ENCODE data around the gene LRRC45.

The LRRC45 gene

GRCh38 chr17:82012261-82012639 is 10.9 kb upstream of the LRRC45 start:
- no peak for TF ChIP-seq BACH2 (CRISPR knock-in tag; IDR thresholded peaks at IDR 0.05; ENCODE audit: borderline replicate concordance)
- no peak for TF ChIP-seq ZNF70 (CRISPR knock-in tag; IDR thresholded peaks at IDR 0.05)
- no peak for TF ChIP-seq POU6F1 (CRISPR knock-in tag; IDR thresholded peaks at IDR 0.05; ENCODE audit: borderline replicate concordance, low read depth)
- TF ChIP-seq GLIS3 (CRISPR knock-in tag; IDR thresholded peaks at IDR 0.05), result no peak
- no peak for TF ChIP-seq ESRRG (CRISPR knock-in tag; IDR thresholded peaks at IDR 0.05)
- no peak for TF ChIP-seq ISL1 (CRISPR knock-in tag; IDR thresholded peaks at IDR 0.05)
- no peak for TF ChIP-seq ZC3H10 (CRISPR knock-in tag; IDR thresholded peaks at IDR 0.05)
- no peak for ATAC-seq

DNA sequence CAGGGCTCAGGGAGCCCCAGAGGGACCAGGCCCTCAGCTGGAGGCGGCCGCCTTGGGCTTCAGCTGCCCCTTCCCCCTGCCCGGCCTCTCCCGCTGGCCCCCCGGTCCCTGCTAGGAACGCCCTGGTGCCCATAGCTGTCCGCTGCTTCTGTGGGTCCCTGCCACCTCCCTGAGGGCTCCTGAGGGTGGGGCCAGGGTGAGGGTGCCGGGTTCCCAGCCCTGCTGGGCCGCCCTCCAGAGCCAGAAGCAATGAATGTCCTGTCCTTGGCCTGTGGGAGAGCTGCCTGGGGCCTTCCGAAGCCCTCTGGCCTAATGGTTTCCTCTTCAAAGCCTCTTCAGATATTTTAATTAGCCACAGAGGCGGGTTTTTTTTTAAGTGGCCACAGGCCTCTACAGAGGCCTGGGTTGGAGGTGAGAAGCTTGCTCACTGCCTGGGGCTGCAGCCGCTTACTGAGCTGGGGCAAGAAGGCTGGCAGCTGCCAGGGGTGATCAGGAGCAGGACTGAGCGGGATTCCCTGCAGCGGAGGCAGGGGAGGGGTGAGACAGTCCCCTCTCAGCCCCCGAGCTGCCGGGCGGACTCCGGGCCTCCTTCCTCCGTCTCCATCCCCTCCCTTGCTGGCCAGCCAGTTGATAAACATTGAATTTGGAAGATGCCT is 10.3 kb upstream of the LRRC45 start:
- ATAC-seq, result peak; percentile 2; the same call in 1 of the 3 replicates
- TF ChIP-seq ZNF8 (CRISPR knock-in tag; IDR thresholded peaks at IDR 0.05), result no peak
- no peak for TF ChIP-seq OSR1 (CRISPR knock-in tag; IDR thresholded peaks at IDR 0.05)
- TF ChIP-seq CSDC2 (CRISPR knock-in tag; IDR thresholded peaks at IDR 0.05), result no peak
- TF ChIP-seq TOX (CRISPR knock-in tag; IDR thresholded peaks at IDR 0.05; ENCODE audit: borderline replicate concordance), result no peak
- TF ChIP-seq, protein P1, sequence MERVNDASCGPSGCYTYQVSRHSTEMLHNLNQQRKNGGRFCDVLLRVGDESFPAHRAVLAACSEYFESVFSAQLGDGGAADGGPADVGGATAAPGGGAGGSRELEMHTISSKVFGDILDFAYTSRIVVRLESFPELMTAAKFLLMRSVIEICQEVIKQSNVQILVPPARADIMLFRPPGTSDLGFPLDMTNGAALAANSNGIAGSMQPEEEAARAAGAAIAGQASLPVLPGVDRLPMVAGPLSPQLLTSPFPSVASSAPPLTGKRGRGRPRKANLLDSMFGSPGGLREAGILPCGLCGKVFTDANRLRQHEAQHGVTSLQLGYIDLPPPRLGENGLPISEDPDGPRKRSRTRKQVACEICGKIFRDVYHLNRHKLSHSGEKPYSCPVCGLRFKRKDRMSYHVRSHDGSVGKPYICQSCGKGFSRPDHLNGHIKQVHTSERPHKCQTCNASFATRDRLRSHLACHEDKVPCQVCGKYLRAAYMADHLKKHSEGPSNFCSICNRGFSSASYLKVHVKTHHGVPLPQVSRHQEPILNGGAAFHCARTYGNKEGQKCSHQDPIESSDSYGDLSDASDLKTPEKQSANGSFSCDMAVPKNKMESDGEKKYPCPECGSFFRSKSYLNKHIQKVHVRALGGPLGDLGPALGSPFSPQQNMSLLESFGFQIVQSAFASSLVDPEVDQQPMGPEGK (CRISPR knock-in tag; IDR thresholded peaks at IDR 0.05; ENCODE audit: borderline replicate concordance), result no peak
- TF ChIP-seq POU6F1 (CRISPR knock-in tag; IDR thresholded peaks at IDR 0.05; ENCODE audit: borderline replicate concordance, low read depth), result no peak
- no peak for TF ChIP-seq RARB (CRISPR knock-in tag; IDR thresholded peaks at IDR 0.05)
- no peak for TF ChIP-seq ZNF70 (CRISPR knock-in tag; IDR thresholded peaks at IDR 0.05)
- TF ChIP-seq, protein P2, sequence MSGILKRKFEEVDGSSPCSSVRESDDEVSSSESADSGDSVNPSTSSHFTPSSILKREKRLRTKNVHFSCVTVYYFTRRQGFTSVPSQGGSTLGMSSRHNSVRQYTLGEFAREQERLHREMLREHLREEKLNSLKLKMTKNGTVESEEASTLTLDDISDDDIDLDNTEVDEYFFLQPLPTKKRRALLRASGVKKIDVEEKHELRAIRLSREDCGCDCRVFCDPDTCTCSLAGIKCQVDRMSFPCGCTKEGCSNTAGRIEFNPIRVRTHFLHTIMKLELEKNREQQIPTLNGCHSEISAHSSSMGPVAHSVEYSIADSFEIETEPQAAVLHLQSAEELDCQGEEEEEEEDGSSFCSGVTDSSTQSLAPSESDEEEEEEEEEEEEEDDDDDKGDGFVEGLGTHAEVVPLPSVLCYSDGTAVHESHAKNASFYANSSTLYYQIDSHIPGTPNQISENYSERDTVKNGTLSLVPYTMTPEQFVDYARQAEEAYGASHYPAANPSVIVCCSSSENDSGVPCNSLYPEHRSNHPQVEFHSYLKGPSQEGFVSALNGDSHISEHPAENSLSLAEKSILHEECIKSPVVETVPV (CRISPR knock-in tag; IDR thresholded peaks at IDR 0.05), result no peak
- no peak for TF ChIP-seq ZNF565 (CRISPR knock-in tag; conservative IDR thresholded peaks at IDR 0.05; ENCODE audit: low read depth)
- TF ChIP-seq SNAI2 (CRISPR knock-in tag; IDR thresholded peaks at IDR 0.05), result no peak
- TF ChIP-seq, protein P3, sequence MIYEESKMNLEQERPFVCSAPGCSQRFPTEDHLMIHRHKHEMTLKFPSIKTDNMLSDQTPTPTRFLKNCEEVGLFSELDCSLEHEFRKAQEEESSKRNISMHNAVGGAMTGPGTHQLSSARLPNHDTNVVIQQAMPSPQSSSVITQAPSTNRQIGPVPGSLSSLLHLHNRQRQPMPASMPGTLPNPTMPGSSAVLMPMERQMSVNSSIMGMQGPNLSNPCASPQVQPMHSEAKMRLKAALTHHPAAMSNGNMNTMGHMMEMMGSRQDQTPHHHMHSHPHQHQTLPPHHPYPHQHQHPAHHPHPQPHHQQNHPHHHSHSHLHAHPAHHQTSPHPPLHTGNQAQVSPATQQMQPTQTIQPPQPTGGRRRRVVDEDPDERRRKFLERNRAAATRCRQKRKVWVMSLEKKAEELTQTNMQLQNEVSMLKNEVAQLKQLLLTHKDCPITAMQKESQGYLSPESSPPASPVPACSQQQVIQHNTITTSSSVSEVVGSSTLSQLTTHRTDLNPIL (CRISPR knock-in tag; IDR thresholded peaks at IDR 0.05; ENCODE audit: low read depth), result no peak
- no peak for TF ChIP-seq BACH2 (CRISPR knock-in tag; IDR thresholded peaks at IDR 0.05; ENCODE audit: borderline replicate concordance)
- no peak for TF ChIP-seq GLIS3 (CRISPR knock-in tag; IDR thresholded peaks at IDR 0.05)
- no peak for TF ChIP-seq ARNTL (CRISPR knock-in tag; IDR thresholded peaks at IDR 0.05; ENCODE audit: borderline replicate concordance, low read depth)
- no peak for TF ChIP-seq ESRRG (CRISPR knock-in tag; IDR thresholded peaks at IDR 0.05)
- no peak for TF ChIP-seq ZFP30 (CRISPR knock-in tag; IDR thresholded peaks at IDR 0.05)
- TF ChIP-seq ZFP3 (CRISPR knock-in tag; IDR thresholded peaks at IDR 0.05), result no peak
- no peak for TF ChIP-seq TSHZ2 (CRISPR knock-in tag; IDR thresholded peaks at IDR 0.05)
- no peak for TF ChIP-seq PPARA (CRISPR knock-in tag; IDR thresholded peaks at IDR 0.05; ENCODE audit: borderline replicate concordance)
